GM19372 (cell line): ENCODE measurements around the gene DOK5.
A peak's percentile ranks its signal among the peaks of the same experiment; 100 is the strongest.

Experiments used
- ATAC-seq: cut with Tn5 transposase; IDR thresholded peaks from one replicate; pipeline ENCODE4 v1.9.1; 2021; ENCODE audit warnings: mild to moderate bottlenecking, low read depth, moderate library complexity; ENCODE audit not compliant: unreplicated experiment

DOK5 gene

DNA sequence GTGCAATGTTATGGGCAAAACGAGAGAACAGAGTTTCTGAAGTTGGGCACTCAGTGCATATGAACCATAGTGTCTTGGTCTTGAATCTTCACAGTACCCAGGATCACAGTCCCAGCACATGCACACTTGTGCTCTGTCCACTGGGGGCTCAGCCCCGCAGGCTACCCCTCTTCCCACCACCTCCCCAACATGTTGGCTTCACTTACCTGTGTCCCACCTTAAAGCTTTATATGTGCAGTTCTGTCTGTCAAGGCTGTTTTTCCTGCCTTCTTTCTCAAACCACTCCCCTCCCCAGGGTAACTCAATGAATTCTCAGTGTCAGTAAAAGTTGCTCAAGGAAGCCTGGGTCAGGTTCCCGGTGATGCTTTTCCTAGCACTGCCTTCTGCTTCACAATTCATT is 129.9 kb downstream of the DOK5 start:
- ATAC-seq: no peak

DNA sequence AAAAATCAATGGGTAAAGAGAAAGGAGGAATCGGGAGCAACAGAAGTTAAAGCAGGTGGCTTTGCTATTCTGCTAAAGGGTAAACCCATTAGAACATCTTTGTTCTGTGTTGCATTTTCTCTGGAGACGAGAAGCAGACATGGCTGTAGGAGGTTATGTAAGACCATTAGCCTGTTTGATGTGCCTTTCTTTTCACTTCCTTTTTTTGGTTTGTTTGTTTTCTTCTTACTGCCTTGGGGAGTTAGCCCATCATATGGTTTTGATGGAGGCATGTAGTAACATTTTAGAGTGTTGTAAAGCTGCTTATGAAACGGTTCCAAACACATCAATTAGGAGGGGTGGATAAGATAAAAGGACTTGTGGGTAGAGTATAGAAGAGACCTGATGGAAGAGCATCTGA is 131.0 kb downstream of the DOK5 start:
- ATAC-seq: peak; percentile 84

GRCh38 chr20:54608039-54608745 is 132.8 kb downstream of the DOK5 start:
- ATAC-seq: no peak

GRCh38 chr20:54608943-54609342 is 133.6 kb downstream of the DOK5 start:
- ATAC-seq: no peak

- no peak for ATAC-seq
These were observed 136.5 kb downstream of the DOK5 start for GRCh38 chr20:54611708-54612412.

DNA sequence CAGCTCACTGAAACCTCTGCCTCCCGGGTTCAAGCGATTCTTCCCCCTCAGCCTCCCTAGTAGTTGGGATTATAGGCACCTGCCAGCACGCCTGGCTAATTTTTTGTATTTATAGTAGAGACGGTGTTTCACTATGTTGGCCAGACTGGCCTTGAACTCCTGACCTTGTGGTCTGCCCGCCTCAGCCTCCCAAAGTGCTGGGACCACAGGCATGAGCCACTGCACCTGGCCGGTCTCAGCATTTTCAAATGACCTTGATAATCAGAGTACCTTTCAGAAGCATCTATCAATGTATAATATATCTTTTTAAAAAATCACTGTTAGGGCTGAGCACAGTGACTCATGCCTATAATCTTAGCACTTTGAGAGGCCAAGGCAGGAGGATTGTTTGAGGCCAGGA is 143.0 kb downstream of the DOK5 start:
- ATAC-seq: no peak

- ATAC-seq: no peak
These were observed 143.8 kb downstream of the DOK5 start for GRCh38 chr20:54619181-54619580.

- ATAC-seq: no peak
These were observed 144.3 kb downstream of the DOK5 start for GRCh38 chr20:54619682-54620081.

GRCh38 chr20:54620611-54621010 is 145.2 kb downstream of the DOK5 start:
- ATAC-seq: no peak

DNA sequence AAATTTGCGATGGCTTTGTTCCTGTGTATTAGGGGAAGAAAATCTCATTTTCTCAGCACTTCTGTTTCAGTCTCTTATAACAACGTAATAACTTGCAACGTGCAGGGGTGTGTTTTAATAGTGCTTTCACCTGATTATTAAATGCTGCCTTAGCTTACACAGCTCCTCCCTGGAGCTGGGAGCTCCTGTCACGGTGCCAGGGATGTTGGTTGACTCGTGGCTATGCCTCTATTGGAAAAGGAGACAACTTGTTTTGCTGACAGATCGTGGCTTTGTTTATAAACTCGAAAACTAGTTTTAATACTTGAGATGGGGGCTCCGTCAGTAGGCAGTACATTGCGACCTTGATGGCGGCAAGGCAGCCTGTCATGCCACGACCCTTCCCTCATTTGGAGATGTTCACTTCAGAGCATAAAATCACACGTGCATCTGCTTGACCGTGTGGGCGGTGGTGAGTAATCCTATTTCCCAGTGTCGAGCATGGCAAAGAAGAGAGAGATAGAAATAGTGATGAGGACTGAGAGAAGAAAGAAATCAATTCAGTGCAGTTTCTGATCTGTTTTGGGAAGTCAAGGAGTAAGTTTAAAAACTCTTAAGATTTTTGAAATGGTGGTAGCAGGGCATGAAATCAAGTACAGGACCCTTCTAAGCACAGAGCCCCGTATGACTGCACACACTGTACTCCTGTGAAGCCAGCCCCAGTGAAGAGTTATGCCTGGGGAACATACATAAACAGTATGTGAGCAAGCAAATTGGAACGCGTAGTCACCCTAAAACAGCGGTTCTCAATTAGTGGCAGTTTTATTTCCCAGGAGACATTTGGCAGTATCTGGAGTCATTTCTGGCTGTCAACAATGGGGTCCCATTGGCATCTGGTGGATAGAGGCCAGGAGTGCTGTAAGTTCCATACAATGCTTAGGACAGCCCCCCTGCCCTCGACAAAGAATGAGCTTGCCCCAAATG is 147.2 kb downstream of the DOK5 start:
- no peak for ATAC-seq

DNA sequence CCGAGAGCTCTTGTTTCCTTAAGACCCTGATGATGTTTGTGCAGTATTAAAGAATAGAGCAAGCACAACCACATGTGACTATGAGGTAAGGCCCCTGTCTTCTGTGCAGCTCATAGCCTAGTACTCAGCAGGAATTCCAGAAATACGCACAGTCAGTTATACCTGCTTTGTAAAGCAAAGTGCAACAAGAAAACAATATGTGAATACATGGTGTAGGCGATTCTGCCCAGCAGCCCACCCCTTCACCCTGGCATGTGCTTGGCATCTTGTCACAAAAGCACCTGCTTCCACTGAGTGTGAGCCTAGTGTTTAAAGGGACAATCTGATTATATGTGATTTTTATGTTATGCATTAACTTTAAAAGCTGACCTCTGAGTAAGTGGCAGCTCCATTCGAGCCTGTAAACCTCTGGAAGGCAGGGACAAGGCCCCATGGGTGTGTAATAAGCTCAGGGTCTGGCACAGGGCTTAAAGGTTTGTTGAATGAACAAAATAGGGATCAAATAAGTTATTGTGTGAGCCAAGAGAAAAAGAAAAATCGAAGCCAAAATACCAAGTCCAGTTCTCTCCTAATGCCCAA is 148.7 kb downstream of the DOK5 start:
- no peak for ATAC-seq

- ATAC-seq: no peak
These were observed 149.5 kb downstream of the DOK5 start for GRCh38 chr20:54624706-54625390.

DNA sequence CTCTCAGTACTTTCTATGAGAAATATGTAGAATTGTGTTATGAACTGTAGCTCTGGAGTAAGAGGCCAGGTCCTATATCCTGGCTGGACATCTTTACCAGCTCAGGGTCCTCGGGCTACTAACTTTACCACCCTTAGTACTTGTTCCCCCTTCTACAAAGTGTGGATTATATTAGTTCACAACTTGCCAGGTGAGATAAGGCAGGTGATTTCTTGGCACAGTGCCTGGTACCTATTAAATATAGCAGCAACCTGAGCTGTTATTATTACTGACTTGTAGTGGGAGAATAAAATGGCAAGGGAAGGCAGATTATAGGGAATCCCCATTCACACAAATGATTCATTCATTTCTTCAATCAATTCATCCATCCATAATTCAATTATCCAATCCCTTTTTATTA is 150.1 kb downstream of the DOK5 start:
- no peak for ATAC-seq

DNA sequence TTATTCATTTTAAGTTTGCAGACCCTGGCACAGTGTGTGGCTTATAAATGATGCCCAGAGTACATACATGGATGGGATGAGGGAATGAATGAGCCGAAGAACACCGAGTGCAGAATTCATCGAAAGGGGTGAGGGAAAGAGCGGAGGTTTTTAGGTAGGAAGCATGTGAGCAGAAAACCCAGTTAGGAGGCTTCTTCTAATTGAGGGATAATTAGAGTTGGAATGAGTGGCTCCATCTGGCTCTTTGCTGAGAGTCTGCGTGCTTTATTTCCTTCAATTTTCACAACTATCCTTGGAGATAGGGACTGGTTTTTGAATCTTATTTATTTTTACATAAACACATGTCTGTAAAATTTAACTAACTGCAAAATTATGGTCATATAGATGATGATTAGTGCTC is 150.7 kb downstream of the DOK5 start:
- no peak for ATAC-seq

DNA sequence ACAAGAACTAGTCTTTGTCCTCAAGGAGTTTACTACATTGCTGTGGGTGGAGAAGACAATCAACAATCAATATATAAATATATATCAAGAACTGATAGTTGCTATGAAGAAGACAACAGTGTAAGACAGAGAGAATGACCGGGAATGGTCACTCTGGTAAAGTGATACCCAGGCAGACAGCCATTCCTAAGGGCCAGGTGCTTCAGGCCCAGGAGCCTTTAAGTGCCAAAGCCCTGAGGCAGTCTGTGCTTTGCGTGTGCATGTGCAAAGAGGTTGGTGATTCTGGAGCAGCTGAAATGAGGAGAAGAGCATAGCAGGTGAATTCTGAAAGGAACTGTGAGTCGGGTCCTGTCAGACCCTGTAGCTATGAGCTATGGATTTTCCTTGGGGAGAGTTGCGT is 154.2 kb downstream of the DOK5 start:
- ATAC-seq: no peak

GRCh38 chr20:54630582-54630981 is 155.2 kb downstream of the DOK5 start:
- ATAC-seq: no peak

GRCh38 chr20:54631059-54631458 is 155.7 kb downstream of the DOK5 start:
- no peak for ATAC-seq

DNA sequence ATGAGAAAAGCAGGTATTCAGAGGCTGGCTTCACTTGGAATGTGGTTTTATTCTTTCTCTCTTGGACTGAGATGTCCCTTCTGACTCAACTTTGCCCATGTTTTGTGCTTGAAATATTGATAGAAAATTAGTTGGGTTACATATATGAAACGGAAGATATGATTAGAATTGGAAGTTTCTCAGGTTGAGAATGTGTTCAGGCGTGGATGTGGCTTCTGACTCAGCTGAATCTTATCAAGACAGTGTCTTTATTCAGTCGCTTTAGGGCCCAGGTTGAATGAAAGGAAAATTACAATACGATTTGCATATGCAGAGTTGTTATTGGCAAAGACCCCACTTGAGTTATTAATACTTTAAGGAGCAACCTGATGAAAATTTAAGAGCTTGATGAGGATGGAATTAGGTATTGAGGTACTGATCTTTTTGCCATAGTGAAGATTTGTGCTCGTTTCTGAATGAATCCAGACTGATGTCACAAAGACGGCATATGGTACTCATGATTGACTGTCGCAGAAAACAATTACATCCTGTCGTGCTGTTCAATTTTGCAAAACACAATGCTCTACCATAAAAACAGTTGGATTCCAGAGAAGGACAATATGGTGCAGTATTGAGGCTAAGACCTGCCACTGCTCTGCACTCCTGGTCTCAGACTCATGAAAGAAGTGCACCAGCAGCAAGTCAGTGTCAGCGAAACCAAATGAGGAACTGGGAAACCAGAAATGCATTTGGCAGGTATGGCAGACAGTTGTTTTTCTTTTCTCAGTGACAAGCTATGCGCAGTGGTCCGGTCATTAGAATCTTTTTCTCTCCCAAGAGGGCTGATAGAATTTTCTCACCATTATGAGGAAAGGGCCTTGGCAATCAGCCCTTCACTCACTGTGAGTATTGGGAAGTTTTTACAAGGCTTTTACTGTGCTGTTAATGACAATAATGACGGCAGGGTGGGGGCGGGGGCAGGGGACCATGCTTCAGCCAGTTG is 158.3 kb downstream of the DOK5 start:
- peak; percentile 99 for ATAC-seq

DNA sequence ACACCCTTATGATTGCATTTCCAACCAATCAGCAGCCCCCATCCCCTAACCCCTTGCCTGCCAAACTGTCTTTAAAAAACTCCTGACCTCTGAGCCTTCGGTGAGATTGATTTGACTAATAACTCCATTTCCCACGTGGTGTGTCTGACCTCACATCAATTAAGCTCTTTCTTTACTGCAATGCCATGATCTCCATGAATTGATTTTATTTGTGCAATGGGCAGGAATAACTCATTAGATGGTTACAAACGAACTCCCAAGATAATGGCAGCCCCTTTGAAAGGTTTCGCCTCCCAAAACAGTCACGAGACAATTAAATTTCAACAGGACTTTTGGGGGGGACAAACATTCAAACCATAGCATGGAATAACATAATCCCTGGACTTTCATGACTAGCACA is 161.2 kb downstream of the DOK5 start:
- ATAC-seq: no peak
